Neural crest cell (in vitro differentiated cells): ENCODE measurements around the gene MTFP1. TPM values are rescaled to one million over a fixed set of nuclear protein-coding genes. Genes with fewer than 3 reads are reported as not detected.
"Not testable (repeated sequence)": the region's sequence is repeated elsewhere in the genome, so short reads cannot be mapped to it uniquely, and the experiment has no call there.

Source experiments
- DNase-seq: peaks from one replicate; pipeline ENCODE4 v3.0.0; 2021; ENCODE audit warnings: low read depth, mixed read lengths, low spot score
- H3K27ac Mint-ChIP-seq: one replicate; pipeline ENCODE4 v1.8.0; 2021; ENCODE audit warnings: mild to moderate bottlenecking, mixed read lengths; ENCODE audit not compliant: unreplicated experiment
- H3K27me3 Mint-ChIP-seq: 2 replicates; pipeline ENCODE4 v1.8.0; 2021; ENCODE audit warnings: low read depth, mild to moderate bottlenecking, mixed read lengths
- H3K36me3 Mint-ChIP-seq: 2 replicates; pipeline ENCODE4 v1.8.0; 2021; ENCODE audit warnings: low read depth, mild to moderate bottlenecking, mixed read lengths
- H3K4me1 Mint-ChIP-seq: 2 replicates; pipeline ENCODE4 v1.8.0; 2021; ENCODE audit warnings: mixed read lengths
- H3K4me3 Mint-ChIP-seq: one replicate; pipeline ENCODE4 v1.8.0; 2021; ENCODE audit warnings: mild to moderate bottlenecking, mixed read lengths
- H3K9me3 Mint-ChIP-seq: 2 replicates; pipeline ENCODE4 v1.8.0; 2021; ENCODE audit warnings: mixed read lengths
- CTCF ChIP-seq: fragments of 200-600 bp; sonication (generic); conservative IDR thresholded peaks from 2 replicates; pipeline ENCODE4 v1.5.0; 2021; ENCODE audit warnings: antibody characterized with exemption, mild to moderate bottlenecking
- total RNA-seq: library from RNA; stranded (reverse); gene quantifications from 2 replicates; pipeline ENCODE4 v1.2.1, GENCODE V29; 2021

MTFP1 gene
- total RNA-seq, 1 donor from 2014 or later = 37.4 TPM

DNA sequence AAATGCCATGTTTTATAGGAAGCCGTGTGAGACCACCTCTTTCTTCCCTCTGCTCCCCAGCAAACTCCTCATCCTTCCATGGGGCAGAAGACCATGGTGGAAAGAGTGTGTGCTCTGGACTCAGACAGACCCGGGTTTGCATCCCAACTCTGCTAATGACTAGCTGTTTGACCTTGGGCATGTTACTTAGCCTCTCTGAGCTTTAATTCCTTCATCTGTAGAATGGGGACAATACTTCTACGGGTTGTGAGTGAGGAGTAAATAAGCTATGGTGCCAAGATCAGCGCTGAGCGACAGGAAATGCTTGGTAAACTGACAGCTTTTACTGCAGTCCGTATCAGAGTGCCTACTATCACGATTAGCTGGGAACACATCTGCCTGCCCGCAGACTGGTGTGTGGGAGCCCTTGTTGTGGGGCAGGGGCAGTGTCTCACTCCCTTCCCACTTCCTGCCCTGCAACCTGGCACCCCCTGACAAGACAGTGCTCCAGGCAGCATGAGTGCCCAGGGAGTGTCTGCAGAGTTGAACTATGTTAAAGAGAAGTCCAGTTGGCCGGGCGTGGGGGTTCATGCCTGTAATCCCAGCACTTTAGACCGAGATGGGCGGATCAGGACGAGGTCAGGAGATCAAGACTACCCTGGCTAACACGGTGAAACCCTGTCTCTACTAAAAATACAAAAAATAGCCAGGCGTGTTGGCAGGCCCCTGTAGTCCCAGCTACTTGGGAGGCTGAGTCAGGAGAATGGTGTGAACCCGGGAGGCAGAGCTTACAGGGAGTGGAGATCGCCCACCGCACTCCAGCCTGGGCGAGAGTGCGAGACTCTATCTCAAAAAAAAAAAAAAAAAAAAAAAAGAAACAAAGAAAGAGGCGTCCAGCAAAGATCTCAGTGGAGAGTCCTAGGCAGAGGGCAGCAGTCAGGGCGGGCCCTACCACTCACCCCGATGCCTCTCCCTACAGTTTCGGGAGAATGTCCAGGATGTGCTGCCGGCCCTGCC is 26.6 kb upstream of the MTFP1 start:
- peaks cover 39% of the 10 kb centered on the region for H3K4me1 Mint-ChIP-seq
- H3K27ac Mint-ChIP-seq = no peak overlapping the region
- no peaks in the 10 kb centered on the region for H3K36me3 Mint-ChIP-seq
- DNase-seq = no peak
- H3K27me3 Mint-ChIP-seq = peaks cover 26% of the 10 kb centered on the region
- no peak for TF ChIP-seq CTCF
- H3K9me3 Mint-ChIP-seq = no peaks in the 10 kb centered on the region
- H3K4me3 Mint-ChIP-seq = peak overlapping the region; percentile 87

- peaks cover 39% of the 10 kb centered on the region for H3K4me1 Mint-ChIP-seq
- H3K27me3 Mint-ChIP-seq = peaks cover 26% of the 10 kb centered on the region
- no peak overlapping the region for H3K27ac Mint-ChIP-seq
These were observed 25.9 kb upstream of the MTFP1 start for GRCh38 chr22:30399718-30400117.

DNA sequence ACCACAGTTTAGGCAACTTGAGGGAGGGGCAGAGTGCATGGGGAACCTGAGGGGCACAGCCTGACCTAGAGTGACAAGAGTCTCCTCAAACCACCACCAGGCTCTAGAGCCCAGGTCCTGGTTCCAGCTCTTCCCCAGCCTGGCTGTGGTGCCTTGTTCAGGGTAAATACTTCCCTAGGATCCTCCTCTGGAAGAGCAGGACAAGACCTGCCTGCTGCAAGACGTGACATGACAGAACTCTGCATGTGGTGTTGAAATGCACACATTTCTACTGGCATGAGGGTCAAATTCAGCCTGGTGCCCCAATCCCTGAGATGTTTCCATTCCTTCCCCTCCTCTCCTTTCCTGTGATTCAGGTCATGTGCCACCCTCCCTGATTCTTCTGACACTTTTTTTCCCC is 25.4 kb upstream of the MTFP1 start:
- Mint-ChIP-seq H3K9me3 (no peaks in the 10 kb centered on the region), H3K4me3 (no peak overlapping the region), H3K27ac (no peak overlapping the region), H3K27me3 (peaks cover 26% of the 10 kb centered on the region), H3K4me1 (peaks cover 42% of the 10 kb centered on the region), H3K36me3 (no peaks in the 10 kb centered on the region)
- DNase-seq = no peak
- TF ChIP-seq CTCF = no peak

More at GRCh38 chr22:30399718-30400117, 25.9 kb upstream of the MTFP1 start:
- no peak for TF ChIP-seq CTCF
- DNase-seq = no peak
- H3K9me3 Mint-ChIP-seq = no peaks in the 10 kb centered on the region
- no peak overlapping the region for H3K4me3 Mint-ChIP-seq
- H3K36me3 Mint-ChIP-seq = no peaks in the 10 kb centered on the region

- Mint-ChIP-seq H3K27me3 (peaks cover 23% of the 10 kb centered on the region), H3K4me1 (peaks cover 44% of the 10 kb centered on the region)
- not testable (repeated sequence) for DNase-seq, H3K27ac Mint-ChIP-seq, H3K4me3 Mint-ChIP-seq, H3K36me3 Mint-ChIP-seq, H3K9me3 Mint-ChIP-seq
These were observed 24.5 kb upstream of the MTFP1 start for GRCh38 chr22:30401024-30401423.

DNA sequence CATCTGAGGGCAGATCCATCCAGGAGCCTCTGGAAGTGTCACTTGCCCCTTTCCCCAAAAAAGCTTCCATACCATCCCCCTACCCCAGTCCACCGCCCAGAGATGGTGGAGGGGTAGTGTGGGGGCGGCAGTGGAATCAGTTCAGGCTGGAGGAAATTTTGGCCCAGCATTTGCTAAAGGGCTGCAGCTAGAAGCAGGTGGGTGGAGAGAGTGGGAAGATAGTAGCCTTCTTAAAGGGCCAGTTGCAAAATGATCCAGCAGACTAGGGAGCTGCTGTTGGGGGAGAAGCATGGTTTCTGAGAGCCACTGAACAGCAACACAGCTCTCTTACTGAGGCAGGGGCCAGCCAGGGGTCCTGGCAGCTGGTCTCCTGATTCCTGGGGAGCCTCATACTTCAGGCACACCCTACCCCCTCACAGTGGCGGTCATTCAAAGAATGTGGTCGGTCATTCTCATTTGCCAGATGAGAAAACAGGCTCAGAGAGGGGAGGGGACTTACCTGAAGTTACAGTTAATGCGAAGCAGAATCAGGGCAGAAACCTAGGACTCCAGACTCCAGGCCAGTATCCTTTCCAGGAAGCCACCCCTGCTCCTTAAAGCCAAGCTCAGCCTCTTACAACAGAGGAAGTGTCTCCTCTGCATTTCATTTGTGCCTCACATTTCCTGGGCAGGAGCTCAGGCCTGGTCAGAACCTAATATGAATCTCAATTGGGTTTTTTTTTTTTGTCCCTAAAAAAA is 23.4 kb upstream of the MTFP1 start:
- H3K36me3 Mint-ChIP-seq = peaks cover 2% of the 10 kb centered on the region
- peaks cover 42% of the 10 kb centered on the region for H3K4me1 Mint-ChIP-seq
- no peak overlapping the region for H3K4me3 Mint-ChIP-seq
- H3K9me3 Mint-ChIP-seq = no peaks in the 10 kb centered on the region
- H3K27ac Mint-ChIP-seq = no peak overlapping the region
- peaks cover 13% of the 10 kb centered on the region for H3K27me3 Mint-ChIP-seq
- DNase-seq = no peak
- no peak for TF ChIP-seq CTCF

GRCh38 chr22:30402766-30403104 is 22.8 kb upstream of the MTFP1 start:
- H3K27ac Mint-ChIP-seq, H3K27me3 Mint-ChIP-seq, H3K36me3 Mint-ChIP-seq, H3K4me3 Mint-ChIP-seq, DNase-seq, H3K9me3 Mint-ChIP-seq: not testable (repeated sequence)
- peaks cover 38% of the 10 kb centered on the region for H3K4me1 Mint-ChIP-seq
